Measurements from ENCODE around the gene RRM2.

Gene RRM2

DNA sequence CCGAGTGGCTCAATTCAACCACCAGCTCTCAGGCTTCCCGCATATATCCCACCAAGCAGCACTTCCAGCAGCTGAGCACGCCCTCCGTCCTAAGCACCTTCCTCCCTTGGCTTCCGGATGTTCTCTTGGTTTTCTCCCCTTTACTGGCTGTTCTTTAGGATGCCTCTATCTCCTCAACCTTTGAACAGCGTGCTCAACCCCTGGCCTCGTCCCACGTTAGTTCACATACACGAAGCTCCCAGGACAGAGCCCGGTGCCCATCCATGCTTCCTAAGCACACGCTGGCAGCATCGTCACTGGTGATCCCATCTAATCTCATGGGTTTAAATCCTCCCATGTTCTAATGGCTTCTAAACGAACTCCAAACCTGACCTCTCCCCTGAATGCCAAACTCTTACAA, 46.0 kb upstream of the RRM2 start:
- Histone ChIP-seq H3K4me3 (ENCODE audit: low read depth, low read length) (no peak overlapping the region), H3K36me3 (ENCODE audit: control insufficient read depth in 2 of 2, insufficient read depth in 1 of 2, low read length in 2 of 2) (no peaks in the 10 kb centered on the region; a peak in 1 of 3 replicates), H3K27ac (ENCODE audit: extremely low read depth, low read depth, low read length) (no peak overlapping the region), H3K9me3 (ENCODE audit: control insufficient read depth, insufficient read depth, low read depth, low read length) (no peaks in the 10 kb centered on the region), H3K4me1 (ENCODE audit: control insufficient read depth, insufficient read depth, low read length) (0 out of 2 replicates have a peak, but pooled peaks cover 2% of the 10 kb centered on the region)
- no peak for TF ChIP-seq ZSCAN30 (tag by site-specific recombination; IDR thresholded peaks at IDR 0.05)
- TF ChIP-seq ZSCAN23 (tag by site-specific recombination; IDR thresholded peaks at IDR 0.05): no peak
- TF ChIP-seq, protein P1, sequence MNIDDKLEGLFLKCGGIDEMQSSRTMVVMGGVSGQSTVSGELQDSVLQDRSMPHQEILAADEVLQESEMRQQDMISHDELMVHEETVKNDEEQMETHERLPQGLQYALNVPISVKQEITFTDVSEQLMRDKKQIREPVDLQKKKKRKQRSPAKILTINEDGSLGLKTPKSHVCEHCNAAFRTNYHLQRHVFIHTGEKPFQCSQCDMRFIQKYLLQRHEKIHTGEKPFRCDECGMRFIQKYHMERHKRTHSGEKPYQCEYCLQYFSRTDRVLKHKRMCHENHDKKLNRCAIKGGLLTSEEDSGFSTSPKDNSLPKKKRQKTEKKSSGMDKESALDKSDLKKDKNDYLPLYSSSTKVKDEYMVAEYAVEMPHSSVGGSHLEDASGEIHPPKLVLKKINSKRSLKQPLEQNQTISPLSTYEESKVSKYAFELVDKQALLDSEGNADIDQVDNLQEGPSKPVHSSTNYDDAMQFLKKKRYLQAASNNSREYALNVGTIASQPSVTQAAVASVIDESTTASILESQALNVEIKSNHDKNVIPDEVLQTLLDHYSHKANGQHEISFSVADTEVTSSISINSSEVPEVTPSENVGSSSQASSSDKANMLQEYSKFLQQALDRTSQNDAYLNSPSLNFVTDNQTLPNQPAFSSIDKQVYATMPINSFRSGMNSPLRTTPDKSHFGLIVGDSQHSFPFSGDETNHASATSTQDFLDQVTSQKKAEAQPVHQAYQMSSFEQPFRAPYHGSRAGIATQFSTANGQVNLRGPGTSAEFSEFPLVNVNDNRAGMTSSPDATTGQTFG (tag by site-specific recombination; IDR thresholded peaks at IDR 0.05; ENCODE audit: borderline replicate concordance): no peak
- TF ChIP-seq MZF1 (tag by site-specific recombination; IDR thresholded peaks at IDR 0.05; ENCODE audit: borderline replicate concordance): no peak
- TF ChIP-seq, protein P2, sequence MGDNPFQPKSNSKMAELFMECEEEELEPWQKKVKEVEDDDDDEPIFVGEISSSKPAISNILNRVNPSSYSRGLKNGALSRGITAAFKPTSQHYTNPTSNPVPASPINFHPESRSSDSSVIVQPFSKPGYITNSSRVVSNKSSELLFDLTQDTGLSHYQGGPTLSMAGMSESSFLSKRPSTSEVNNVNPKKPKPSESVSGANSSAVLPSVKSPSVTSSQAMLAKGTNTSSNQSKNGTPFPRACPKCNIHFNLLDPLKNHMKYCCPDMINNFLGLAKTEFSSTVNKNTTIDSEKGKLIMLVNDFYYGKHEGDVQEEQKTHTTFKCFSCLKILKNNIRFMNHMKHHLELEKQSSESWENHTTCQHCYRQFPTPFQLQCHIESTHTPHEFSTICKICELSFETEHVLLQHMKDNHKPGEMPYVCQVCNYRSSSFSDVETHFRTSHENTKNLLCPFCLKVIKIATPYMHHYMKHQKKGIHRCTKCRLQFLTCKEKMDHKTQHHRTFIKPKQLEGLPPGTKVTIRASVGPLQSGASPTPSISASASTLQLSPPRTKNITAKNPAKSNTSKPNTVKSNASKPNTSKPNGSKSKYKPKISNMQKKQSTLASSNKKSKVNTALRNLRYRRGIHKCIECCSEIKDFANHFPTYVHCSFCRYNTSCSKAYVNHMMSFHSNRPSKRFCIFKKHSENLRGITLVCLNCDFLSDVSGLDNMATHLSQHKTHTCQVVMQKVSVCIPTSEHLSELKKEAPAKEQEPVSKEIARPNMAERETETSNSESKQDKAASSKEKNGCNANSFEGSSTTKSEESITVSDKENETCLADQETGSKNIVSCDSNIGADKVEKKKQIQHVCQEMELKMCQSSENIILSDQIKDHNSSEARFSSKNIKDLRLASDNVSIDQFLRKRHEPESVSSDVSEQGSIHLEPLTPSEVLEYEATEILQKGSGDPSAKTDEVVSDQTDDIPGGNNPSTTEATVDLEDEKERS (tag by site-specific recombination; IDR thresholded peaks at IDR 0.05): no peak
- TF ChIP-seq KLF8 (tag by site-specific recombination; IDR thresholded peaks at IDR 0.05): no peak
- no peak for TF ChIP-seq ZNF548 (tag by site-specific recombination; IDR thresholded peaks at IDR 0.05)
- TF ChIP-seq, protein P3, sequence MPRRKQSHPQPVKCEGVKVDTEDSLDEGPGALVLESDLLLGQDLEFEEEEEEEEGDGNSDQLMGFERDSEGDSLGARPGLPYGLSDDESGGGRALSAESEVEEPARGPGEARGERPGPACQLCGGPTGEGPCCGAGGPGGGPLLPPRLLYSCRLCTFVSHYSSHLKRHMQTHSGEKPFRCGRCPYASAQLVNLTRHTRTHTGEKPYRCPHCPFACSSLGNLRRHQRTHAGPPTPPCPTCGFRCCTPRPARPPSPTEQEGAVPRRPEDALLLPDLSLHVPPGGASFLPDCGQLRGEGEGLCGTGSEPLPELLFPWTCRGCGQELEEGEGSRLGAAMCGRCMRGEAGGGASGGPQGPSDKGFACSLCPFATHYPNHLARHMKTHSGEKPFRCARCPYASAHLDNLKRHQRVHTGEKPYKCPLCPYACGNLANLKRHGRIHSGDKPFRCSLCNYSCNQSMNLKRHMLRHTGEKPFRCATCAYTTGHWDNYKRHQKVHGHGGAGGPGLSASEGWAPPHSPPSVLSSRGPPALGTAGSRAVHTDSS (tag by site-specific recombination; IDR thresholded peaks at IDR 0.05): no peak
- no peak for TF ChIP-seq ZNF133 (tag by site-specific recombination; IDR thresholded peaks at IDR 0.05)
- no peak for TF ChIP-seq ZNF248 (tag by site-specific recombination; IDR thresholded peaks at IDR 0.05)
- TF ChIP-seq ZNF621 (tag by site-specific recombination; IDR thresholded peaks at IDR 0.05): no peak
- no peak for TF ChIP-seq ZNF837 (tag by site-specific recombination; IDR thresholded peaks at IDR 0.05)
- TF ChIP-seq SP2 (tag by site-specific recombination; IDR thresholded peaks at IDR 0.05): no peak
- TF ChIP-seq ZSCAN16 (tag by site-specific recombination; IDR thresholded peaks at IDR 0.05): no peak
- POLR2A ChIA-PET: interaction anchor here (0.6 kb wide), 1 partner anchor 31 kb away, joined by 5 read pairs; no protein-coding TSS in a partner anchor
- CTCF ChIA-PET: interaction anchor here (0.7 to 1.6 kb wide), 5 partner anchors 18 to 1386 kb away, joined by 3 to 8 read pairs (median 5); no protein-coding TSS in a partner anchor

DNA sequence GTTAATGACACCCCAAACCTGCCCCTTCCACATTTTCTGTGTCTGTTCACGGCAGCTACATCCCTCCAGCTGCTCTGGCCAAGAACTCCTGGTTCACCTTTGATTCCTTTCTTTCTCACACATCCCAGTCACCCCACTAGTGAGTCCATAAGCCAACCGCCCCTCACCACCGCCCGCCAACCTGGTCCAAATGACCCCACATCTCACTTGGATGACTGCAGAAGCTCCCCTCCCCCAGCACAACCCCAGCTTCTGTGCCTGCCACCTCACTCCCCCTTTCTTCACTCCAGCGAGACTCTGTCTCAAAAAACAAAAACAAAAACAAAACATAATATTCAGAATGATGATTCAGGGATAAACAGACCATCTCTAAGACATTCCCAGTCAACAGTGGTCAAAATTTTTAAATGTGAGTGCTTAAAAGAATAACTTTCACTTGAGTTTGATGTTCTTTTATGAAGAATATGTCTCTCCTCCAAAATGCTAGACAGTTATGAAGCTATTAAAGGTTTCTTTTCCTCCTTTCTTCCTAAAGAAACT, 45.5 kb upstream of the RRM2 start:
- H3K4me1 ChIP-seq (ENCODE audit: control insufficient read depth, insufficient read depth, low read length): 0 out of 2 replicates have a peak, but pooled peaks cover 2% of the 10 kb centered on the region
- H3K36me3 ChIP-seq (ENCODE audit: control insufficient read depth in 2 of 2, insufficient read depth in 1 of 2, low read length in 2 of 2): no peaks in the 10 kb centered on the region; a peak in 1 of 3 replicates
- ChIA-PET CTCF (interaction anchor here (0.7 to 1.6 kb wide), 5 partner anchors 18 to 1385 kb away, joined by 3 to 8 read pairs (median 5); no protein-coding TSS in a partner anchor), POLR2A (no interaction called here)
- no peak overlapping the region for H3K4me3 ChIP-seq (ENCODE audit: low read depth, low read length)
- no peak overlapping the region for H3K27ac ChIP-seq (ENCODE audit: extremely low read depth, low read depth, low read length)
- no peaks in the 10 kb centered on the region for H3K9me3 ChIP-seq (ENCODE audit: control insufficient read depth, insufficient read depth, low read depth, low read length)
- TF ChIP-seq ZNF24 (tag by site-specific recombination; IDR thresholded peaks at IDR 0.05) (no peak), ZNF473 (tag by site-specific recombination; IDR thresholded peaks at IDR 0.05) (no peak), ZNF311 (tag by site-specific recombination; IDR thresholded peaks at IDR 0.05; ENCODE audit: borderline replicate concordance) (no peak), ZNF266 (tag by site-specific recombination; IDR thresholded peaks at IDR 0.05; ENCODE audit: low read depth) (no peak), ZNF530 (tag by site-specific recombination; IDR thresholded peaks at IDR 0.05; ENCODE audit: low read depth) (no peak), ZNF404 (tag by site-specific recombination; IDR thresholded peaks at IDR 0.05) (no peak), ZBTB17 (tag by site-specific recombination; IDR thresholded peaks at IDR 0.05) (no peak), ZXDB (tag by site-specific recombination; IDR thresholded peaks at IDR 0.05) (no peak), ZNF623 (tag by site-specific recombination; IDR thresholded peaks at IDR 0.05) (no peak), ZNF585B (tag by site-specific recombination; IDR thresholded peaks at IDR 0.05) (no peak), HOXC10 (CRISPR knock-in tag; IDR thresholded peaks at IDR 0.05) (no peak)
- TF ChIP-seq, protein P4, sequence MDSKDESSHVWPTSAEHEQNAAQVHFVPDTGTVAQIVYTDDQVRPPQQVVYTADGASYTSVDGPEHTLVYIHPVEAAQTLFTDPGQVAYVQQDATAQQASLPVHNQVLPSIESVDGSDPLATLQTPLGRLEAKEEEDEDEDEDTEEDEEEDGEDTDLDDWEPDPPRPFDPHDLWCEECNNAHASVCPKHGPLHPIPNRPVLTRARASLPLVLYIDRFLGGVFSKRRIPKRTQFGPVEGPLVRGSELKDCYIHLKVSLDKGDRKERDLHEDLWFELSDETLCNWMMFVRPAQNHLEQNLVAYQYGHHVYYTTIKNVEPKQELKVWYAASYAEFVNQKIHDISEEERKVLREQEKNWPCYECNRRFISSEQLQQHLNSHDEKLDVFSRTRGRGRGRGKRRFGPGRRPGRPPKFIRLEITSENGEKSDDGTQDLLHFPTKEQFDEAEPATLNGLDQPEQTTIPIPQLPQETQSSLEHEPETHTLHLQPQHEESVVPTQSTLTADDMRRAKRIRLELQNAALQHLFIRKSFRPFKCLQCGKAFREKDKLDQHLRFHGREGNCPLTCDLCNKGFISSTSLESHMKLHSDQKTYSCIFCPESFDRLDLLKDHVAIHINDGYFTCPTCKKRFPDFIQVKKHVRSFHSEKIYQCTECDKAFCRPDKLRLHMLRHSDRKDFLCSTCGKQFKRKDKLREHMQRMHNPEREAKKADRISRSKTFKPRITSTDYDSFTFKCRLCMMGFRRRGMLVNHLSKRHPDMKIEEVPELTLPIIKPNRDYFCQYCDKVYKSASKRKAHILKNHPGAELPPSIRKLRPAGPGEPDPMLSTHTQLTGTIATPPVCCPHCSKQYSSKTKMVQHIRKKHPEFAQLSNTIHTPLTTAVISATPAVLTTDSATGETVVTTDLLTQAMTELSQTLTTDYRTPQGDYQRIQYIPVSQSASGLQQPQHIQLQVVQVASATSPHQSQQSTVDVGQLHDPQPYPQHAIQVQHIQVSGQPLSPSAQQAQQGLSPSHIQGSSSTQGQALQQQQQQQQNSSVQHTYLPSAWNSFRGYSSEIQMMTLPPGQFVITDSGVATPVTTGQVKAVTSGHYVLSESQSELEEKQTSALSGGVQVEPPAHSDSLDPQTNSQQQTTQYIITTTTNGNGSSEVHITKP (tag by site-specific recombination; IDR thresholded peaks at IDR 0.05): no peak

Measured in HEK293 (cell line).